ENCODE measurements around the gene RUNX3.
"Not testable (repeated sequence)": the region's sequence is repeated elsewhere in the genome, so short reads cannot be mapped to it uniquely, and the experiment has no call there.

RUNX3 gene

GRCh38 chr1:24914226-24915069, 15.6 kb downstream of the RUNX3 start:
- no peak for DNase-seq (ENCODE audit: low read depth in 2 of 2)

- DNase-seq (ENCODE audit: low read depth in 2 of 2), result no peak
Observed at GRCh38 chr1:24913616-24914225, 16.4 kb downstream of the RUNX3 start.

- no peak for DNase-seq (ENCODE audit: low read depth in 2 of 2)
Observed at GRCh38 chr1:24913274-24913604, 16.8 kb downstream of the RUNX3 start.

DNA sequence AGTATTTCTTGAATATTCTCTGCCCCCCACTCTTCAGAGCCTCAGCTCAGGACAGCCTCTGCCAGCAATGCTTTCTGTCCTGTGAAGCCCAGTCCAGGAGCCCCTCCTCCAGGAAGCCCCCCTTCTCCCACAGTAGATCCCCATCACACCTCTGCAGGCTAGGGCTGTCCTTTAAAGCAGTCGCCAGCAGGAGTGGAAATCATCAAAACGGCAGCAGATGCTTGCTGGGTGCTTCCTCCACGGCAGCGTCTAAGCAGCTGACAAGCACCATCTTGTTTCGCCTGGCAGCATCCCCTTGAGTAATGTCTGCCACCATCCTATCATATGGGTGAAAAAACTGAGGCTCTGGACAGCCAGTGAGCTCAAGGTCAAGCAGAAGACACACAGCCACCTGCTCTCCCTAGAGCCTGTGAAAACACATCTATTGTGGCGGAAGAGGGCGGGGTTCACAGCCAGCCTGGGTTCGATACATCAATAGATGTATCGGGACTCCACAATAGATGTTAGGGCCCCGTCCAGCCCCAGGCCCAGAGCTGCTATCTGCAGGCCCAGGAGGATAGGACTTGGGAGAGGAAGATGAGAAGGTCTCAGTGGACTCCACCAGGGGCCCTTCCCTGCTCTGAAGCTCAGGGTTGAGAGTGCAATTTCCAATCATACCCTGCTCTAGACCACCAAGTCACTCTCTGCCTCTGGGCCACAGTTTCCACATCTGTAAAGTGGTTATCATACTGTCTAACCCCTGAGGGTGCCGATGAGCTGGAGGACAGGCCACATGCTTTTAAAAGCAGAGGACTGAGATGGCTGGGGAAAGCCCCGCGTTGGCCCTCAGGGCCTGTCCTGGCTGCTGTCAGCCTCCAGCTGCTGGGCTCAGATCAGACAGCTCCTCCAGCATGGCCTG, 17.5 kb downstream of the RUNX3 start:
- no peak for DNase-seq (ENCODE audit: low read depth in 2 of 2)

DNA sequence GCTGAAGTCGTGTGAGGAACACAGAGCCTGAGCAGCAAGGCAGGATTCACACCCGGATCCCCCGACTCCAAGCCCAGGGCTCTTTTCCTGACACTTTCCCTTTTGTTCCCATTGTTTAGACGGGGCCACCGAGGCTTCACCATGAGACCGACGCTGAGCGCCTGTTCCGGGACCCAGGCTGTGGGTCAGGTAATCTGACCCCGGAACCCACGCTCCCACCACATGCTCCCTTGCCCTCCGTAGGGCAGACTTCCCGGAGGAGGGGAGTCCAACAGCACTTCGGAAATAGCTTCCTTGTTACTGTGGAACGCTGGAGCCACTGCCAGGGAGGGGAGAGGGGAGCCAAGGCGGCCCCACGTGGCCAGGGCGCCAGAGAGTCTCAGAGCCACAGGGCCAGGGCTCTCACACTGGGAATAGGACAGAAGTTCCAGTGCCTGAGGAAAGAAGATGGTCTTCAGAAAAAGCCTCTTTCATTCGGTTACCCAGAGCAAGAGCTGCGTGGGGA, 18.4 kb downstream of the RUNX3 start:
- no peak for DNase-seq (ENCODE audit: low read depth in 2 of 2)

GRCh38 chr1:24910751-24911650, 19.1 kb downstream of the RUNX3 start:
- no peak for DNase-seq (ENCODE audit: low read depth in 2 of 2)

- DNase-seq (ENCODE audit: low read depth in 2 of 2), result no peak
Observed at GRCh38 chr1:24910210-24910609, 19.9 kb downstream of the RUNX3 start.

- no peak for DNase-seq (ENCODE audit: low read depth in 2 of 2)
Observed at GRCh38 chr1:24909388-24909898, 20.6 kb downstream of the RUNX3 start.

DNA sequence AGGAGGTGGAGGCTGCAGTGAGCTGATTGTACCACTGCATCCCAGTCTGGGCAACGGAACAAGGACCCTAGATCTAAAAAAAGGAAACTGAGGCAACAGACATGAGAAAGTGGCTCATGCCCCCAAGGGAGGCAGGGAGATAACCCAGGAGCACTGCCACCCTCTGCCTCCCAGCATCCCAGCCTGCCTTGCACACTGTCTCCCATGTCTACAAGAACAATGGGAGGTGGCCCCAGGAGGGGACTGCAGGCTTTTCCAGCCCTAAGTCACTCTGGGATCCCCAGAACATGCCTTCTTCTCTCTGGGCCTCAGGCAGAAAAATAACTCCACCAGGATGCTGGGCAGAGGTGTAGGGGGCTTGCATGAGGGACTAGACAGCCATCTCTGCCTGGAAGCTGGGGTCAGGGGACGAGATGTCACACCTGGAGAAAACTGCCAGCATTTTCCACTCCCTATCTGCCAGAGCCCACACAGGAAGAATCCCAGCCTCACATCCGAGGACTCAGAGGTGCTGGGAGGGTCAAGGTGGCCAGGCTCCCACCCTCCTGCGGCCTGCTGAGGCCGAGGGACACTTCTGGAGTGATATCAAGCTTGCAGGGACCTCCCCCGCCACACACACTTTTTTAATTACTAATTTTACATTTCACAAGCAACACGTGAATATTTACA, 21.4 kb downstream of the RUNX3 start:
- DNase-seq (ENCODE audit: low read depth in 2 of 2), result no peak

- DNase-seq (ENCODE audit: low read depth in 2 of 2), result not testable (repeated sequence)
Observed at GRCh38 chr1:24907587-24908294, 22.3 kb downstream of the RUNX3 start.

- no peak for DNase-seq (ENCODE audit: low read depth in 2 of 2)
Observed at GRCh38 chr1:24906760-24907490, 23.2 kb downstream of the RUNX3 start.

DNA sequence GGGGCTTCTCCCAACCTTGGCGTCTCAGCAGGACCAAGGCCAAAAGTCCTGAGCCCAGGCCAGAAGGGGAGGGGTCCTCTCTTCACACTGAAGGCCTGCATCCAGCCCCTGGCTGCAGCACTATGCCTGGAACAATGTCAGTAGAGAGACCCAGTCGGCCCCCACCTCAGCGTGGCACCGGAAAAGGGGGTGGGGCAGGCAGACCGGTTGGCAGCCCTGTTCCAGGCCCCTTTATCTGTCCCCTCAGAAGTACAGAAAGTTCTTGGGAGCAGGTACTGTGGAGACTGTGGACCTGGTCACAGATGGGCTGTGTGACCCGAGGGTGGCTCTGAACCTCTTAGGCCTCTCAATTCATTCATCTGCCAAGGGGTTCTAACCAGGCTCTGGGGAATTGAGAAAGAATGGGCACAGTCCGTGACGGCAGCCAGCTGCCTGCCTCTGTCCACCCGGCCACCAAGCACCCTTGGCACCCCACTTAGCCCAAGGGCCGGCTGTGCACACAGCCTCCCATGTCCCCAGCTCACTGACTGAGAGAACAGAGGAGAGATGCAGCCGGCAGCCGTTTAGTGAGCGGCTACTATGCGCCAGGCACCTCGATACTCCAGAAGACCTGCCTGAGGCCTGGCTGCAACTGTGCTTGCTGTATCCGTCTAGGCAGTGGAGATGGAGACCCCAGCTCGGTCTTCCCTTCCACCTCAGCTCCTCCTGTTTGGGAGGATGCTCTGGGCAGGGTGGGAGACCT, 23.9 kb downstream of the RUNX3 start:
- no peak for DNase-seq (ENCODE audit: low read depth in 2 of 2)

GRCh38 chr1:24905355-24905978, 24.6 kb downstream of the RUNX3 start:
- DNase-seq (ENCODE audit: low read depth in 2 of 2), result no peak

GRCh38 chr1:24904731-24905354, 25.2 kb downstream of the RUNX3 start:
- no peak for DNase-seq (ENCODE audit: low read depth in 2 of 2)

DNA sequence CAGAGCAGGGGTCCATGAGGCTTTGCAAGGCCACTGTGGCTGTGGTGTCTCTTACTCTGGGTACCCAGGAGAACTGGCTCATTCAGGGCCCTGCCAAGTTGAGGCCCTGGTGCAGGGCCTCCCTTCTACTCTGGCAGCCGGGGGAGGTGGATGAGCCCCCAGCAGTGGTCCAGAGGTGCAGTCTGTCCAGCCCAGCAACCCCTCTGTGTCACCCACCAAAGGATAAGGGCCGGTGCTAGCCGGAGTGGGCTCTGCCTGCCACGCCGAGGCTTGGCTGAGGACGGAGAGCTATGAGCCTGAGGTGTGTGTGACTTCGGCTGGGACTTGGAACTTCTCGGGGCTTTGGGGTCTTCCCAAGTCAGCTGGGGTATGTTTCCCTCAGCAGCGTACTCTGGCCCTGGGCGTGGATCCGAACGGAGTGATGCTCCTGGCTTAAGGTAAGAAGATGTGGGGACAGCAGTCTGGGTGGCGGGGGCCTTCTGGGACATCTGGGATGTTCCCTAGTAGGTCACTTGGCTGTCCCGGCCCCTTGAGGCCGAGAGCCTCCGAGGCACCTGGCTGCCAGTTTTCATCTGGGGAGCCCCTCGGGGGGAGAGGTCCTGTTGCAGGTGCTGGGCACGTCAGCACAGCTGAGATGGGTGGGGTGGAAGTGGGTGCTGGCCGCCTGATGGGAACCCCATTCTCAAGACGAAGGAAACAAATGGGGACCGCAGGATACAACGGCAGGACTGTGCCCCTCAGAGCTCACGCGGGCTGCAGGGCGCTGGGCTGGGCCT, 25.9 kb downstream of the RUNX3 start:
- no peak for DNase-seq (ENCODE audit: low read depth in 2 of 2)

DNA sequence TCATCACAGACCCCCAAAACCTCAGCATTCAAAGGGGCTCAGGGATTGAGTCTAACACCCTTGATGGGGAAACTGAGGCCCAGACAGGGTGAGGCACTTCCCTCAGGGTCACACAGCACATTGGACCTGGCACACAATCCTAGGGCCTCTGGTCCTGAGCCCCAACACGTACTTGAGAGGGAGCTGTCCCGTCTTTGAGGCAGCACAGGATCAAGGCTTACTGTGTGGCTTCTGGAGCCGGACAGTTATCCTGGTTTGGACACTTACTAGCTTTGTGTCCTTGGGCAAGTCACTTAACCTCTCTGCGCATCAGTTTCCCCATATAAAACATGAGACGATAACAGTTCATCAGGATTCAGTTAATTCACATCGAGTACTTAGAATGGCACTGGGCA, 26.5 kb downstream of the RUNX3 start:
- DNase-seq (ENCODE audit: low read depth in 2 of 2), result no peak

DNA sequence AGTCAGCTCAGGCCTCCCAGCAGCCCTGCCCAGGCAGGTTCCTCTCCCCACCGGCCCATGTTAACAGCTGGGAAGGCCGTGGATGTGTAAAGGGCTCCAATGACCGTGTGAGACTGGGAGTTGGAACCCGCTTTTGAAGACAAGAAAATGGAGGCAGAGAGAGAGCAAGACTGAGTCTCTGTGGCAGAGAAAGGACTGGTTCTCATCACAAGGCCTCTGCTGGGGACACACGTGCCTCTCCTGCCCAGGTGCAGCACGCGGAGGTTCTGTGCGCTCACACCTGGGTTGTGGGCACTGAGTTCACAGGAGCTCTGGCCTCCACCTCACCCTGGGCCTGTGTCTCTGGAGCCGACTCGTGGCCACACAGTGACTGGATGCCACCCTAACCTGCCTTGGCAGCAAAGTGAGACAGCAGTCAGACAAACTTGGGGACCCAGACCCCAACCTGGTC, 27.0 kb downstream of the RUNX3 start:
- no peak for DNase-seq (ENCODE audit: low read depth in 2 of 2)
